ENCODE results near the gene TMPRSS11E. TPM values are rescaled to one million over a fixed set of nuclear protein-coding genes. Genes with fewer than 3 reads are reported as not detected.
"Not testable (repeated sequence)": the region's sequence is repeated elsewhere in the genome, so short reads cannot be mapped to it uniquely, and the experiment has no call there.

TMPRSS11E gene
- total RNA-seq, 2 donors from 2014 or later, result not detected

DNA sequence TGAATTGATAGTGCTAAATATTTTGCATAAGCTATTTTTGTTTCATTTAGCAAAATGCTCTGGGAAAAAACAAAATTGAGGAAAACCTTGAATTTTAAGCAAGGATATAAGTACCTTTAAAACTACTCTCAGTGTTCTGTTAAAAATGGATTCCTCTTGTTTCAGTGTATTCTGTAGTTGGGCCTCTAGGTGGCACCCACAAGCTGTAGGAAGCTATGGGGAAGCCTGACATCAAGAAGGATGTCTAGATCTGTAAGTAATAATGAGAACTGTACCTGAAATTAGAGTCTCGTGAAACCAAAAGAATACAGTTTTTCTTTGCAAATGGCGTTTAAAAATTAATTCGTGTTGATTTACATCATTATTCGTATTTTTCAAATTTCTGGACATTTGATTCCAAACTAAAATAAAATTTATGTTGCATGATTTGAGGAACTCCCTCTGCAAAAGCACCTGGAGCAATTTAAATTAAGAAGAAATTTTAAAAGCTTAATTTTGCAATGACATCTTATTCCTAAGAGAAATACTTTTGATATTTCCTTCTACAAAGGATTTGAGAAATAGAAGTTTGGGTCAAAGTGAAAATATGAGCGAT is 51.2 kb downstream of the TMPRSS11E start:
- Histone ChIP-seq H3K9ac (ENCODE audit: low read depth in 2 of 2, low read length in 2 of 2) (no peak overlapping the region), H3K9me3 (no peaks in the 10 kb centered on the region), H3K4me3 (no peak overlapping the region), H3K4me1 (no peaks in the 10 kb centered on the region), H3K27ac (no peak overlapping the region), H3K36me3 (no peaks in the 10 kb centered on the region), H3K27me3 (no peaks in the 10 kb centered on the region)
- TF ChIP-seq, protein P1, sequence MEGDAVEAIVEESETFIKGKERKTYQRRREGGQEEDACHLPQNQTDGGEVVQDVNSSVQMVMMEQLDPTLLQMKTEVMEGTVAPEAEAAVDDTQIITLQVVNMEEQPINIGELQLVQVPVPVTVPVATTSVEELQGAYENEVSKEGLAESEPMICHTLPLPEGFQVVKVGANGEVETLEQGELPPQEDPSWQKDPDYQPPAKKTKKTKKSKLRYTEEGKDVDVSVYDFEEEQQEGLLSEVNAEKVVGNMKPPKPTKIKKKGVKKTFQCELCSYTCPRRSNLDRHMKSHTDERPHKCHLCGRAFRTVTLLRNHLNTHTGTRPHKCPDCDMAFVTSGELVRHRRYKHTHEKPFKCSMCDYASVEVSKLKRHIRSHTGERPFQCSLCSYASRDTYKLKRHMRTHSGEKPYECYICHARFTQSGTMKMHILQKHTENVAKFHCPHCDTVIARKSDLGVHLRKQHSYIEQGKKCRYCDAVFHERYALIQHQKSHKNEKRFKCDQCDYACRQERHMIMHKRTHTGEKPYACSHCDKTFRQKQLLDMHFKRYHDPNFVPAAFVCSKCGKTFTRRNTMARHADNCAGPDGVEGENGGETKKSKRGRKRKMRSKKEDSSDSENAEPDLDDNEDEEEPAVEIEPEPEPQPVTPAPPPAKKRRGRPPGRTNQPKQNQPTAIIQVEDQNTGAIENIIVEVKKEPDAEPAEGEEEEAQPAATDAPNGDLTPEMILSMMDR (IDR thresholded peaks at IDR 0.05), result peak; percentile 83
- peak; percentile 76 for DNase-seq
- intact Hi-C loops (cut with DNase I), result loop anchor here (5.0 to 10.0 kb wide), 2 partner anchors 526 to 664 kb away; no protein-coding TSS in a partner anchor

DNA sequence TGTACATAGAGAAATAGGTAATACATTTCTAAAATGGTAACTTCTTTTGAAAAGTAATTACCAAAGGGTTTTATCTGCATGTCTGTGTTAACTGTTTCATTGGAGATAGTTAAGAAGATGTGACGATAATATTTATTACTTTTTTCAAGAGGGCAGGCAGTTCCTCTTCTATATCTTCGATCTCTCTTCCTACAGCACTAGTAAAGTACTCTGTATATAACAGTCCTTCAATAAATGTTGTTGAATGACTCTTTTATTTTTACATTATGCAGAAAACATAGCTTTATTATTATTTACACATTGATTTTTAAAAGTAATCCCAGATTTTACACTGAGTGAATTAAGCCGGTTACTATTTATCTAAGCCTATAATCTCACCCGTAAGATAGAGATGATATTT is 51.8 kb downstream of the TMPRSS11E start:
- Histone ChIP-seq H3K27me3 (no peaks in the 10 kb centered on the region), H3K9ac (ENCODE audit: low read depth in 2 of 2, low read length in 2 of 2) (no peak overlapping the region), H3K4me3 (no peak overlapping the region), H3K36me3 (no peaks in the 10 kb centered on the region), H3K9me3 (no peaks in the 10 kb centered on the region), H3K27ac (no peak overlapping the region), H3K4me1 (no peaks in the 10 kb centered on the region)
- DNase-seq, result no peak
- intact Hi-C loops (cut with DNase I), result loop anchor here (5.0 to 10.0 kb wide), 2 partner anchors 526 to 663 kb away; no protein-coding TSS in a partner anchor
- TF ChIP-seq, protein P1 (IDR thresholded peaks at IDR 0.05), result no peak

DNA sequence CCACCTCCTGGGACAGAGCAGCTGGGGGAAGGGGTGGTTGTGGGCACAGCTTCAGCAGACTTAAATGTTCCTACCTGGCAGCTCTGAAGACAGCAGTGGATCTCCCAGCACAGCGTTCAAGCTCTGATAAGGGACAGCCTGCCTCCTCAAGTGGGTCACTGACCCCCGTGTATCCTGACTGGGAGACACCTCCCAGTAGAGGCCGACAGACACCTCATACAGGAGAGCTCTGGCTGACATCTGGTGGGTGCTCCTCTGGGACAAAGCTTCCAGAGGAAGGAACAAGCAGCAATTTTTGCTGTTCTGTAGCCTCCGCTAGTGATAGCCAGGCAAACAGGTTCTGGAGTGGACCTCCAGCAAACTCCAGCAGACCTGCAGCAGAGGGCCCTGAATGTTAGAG is 56.2 kb downstream of the TMPRSS11E start:
- H3K27ac ChIP-seq; intact Hi-C loops (cut with DNase I); H3K4me1 ChIP-seq; H3K36me3 ChIP-seq; H3K4me3 ChIP-seq; H3K9me3 ChIP-seq; H3K9ac ChIP-seq (ENCODE audit: low read depth in 2 of 2, low read length in 2 of 2); DNase-seq; H3K27me3 ChIP-seq: not testable (repeated sequence)

DNA sequence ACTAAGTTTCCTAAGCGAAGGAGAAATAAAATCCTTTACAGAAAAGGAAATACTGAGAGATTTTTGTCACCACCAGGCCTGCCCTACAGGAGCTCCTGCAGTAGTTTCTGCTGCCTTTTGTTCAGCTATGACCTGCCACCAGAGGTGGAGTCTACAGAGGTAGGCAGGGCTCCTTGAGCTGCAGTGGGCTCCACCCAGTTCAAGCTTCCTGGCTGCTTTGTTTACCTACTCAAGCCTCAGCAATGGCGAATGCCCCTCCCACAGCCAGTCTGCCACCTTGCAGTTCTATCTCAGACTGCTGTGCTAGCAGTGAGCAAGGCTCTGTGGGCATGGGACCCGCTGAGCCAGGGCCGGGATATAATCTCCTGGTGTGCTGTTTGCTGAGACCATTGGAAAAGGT is 57.6 kb downstream of the TMPRSS11E start:
- H3K4me1 ChIP-seq; DNase-seq; H3K27me3 ChIP-seq; H3K27ac ChIP-seq; H3K9ac ChIP-seq (ENCODE audit: low read depth in 2 of 2, low read length in 2 of 2); H3K36me3 ChIP-seq; H3K4me3 ChIP-seq; H3K9me3 ChIP-seq: not testable (repeated sequence)
- intact Hi-C loops (cut with DNase I), result loop anchor here (5.0 kb wide), 1 partner anchor 122 kb away; no protein-coding TSS in a partner anchor

DNA sequence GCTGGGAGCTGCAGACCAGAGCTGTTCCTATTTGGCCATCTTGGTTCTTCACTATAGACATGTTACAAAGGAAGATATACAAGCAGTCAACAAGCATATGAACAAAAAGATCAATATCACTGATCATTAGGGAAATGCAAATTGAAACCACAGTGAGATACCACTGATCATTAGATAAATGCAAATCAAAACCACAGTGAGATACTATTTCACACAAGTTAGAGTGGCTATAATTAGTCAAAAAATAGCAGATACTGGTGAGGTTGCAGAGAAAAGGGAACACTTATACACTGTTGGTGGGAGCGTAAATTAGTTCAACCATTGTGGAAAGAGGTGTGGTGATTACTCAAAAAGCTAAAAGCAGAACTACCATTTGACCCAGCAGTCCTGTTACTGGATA is 58.2 kb downstream of the TMPRSS11E start:
- not testable (repeated sequence) for DNase-seq; H3K9me3 ChIP-seq; H3K4me3 ChIP-seq; H3K36me3 ChIP-seq; H3K27me3 ChIP-seq; H3K27ac ChIP-seq; H3K9ac ChIP-seq (ENCODE audit: low read depth in 2 of 2, low read length in 2 of 2); H3K4me1 ChIP-seq
- intact Hi-C loops (cut with DNase I), result loop anchor here (5.0 kb wide), 1 partner anchor 122 kb away; no protein-coding TSS in a partner anchor

DNA sequence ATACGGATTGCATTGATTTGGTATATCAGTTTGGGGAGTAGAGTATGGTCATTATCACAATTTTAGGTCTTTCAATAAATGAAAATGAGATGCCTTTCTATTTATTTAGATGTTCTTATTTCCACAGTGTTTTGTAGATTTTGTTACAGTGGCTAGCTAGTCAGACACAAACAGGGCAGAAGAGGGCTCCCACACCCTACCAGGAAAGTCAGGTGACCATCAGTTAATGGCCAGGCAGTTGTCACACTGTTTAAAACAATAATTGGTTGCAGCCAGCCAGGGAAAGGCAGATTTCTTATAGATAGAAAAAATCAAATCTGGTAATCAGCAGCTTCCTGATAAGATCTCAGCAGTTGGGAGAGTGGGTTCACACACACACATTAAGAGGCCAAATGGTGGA is 71.6 kb downstream of the TMPRSS11E start:
- intact Hi-C loops (cut with DNase I), result no loop called here
- no peak for DNase-seq
- Histone ChIP-seq H3K36me3 (no peaks in the 10 kb centered on the region), H3K4me3 (no peak overlapping the region), H3K4me1 (no peaks in the 10 kb centered on the region), H3K9me3 (no peaks in the 10 kb centered on the region), H3K27me3 (no peaks in the 10 kb centered on the region), H3K9ac (ENCODE audit: low read depth in 2 of 2, low read length in 2 of 2) (no peak overlapping the region), H3K27ac (no peak overlapping the region)
- TF ChIP-seq, protein P1 (IDR thresholded peaks at IDR 0.05), result no peak

DNA sequence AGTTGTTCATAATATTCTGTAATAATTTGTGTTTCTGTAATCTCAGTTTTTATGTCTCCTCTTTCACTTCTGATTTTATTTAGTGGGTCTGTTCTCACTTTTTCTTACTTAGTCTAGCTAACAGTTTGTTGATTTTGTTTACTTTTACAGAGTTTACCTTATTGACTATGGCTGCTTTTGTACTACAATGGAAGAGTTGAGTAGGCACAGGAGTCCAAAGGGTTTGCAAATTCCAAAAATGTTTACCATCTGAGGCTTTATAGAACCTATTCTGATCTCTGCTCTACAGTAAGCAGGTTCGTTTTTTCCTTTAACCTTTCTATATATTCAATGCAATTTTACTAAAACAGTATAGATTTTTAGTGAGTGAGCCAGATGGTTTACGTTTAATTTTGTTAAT is 73.7 kb downstream of the TMPRSS11E start:
- no peak for DNase-seq
- H3K27me3 ChIP-seq, result no peaks in the 10 kb centered on the region
- H3K36me3 ChIP-seq, result no peaks in the 10 kb centered on the region
- H3K4me1 ChIP-seq, result no peaks in the 10 kb centered on the region
- H3K4me3 ChIP-seq, result no peak overlapping the region
- H3K9ac ChIP-seq (ENCODE audit: low read depth in 2 of 2, low read length in 2 of 2), result no peak overlapping the region
- intact Hi-C loops (cut with DNase I), result no loop called here
- no peak overlapping the region for H3K27ac ChIP-seq
- H3K9me3 ChIP-seq, result no peaks in the 10 kb centered on the region
- TF ChIP-seq, protein P1 (IDR thresholded peaks at IDR 0.05), result no peak

DNA sequence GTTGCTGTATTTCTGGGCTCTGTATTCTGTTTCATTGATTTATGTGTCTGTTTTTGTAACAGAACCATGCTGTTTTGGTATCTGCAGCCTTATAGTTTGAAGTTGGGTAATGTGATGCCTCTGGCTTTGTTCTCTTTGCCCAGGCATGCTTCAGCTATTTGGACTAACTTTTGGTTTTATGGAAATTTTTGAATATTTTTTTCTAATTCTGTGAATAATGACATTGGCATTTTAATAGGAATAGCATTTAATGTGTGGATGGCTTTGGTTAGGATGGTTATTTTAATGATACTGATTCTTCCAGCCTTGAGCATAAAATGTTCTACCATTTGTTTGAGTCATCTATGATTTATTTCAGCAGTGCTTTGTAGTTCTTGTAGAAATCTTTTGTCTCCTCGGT is 75.0 kb downstream of the TMPRSS11E start:
- H3K9me3 ChIP-seq; H3K27me3 ChIP-seq; H3K27ac ChIP-seq; H3K4me1 ChIP-seq; H3K36me3 ChIP-seq; H3K4me3 ChIP-seq; intact Hi-C loops (cut with DNase I); DNase-seq; H3K9ac ChIP-seq (ENCODE audit: low read depth in 2 of 2, low read length in 2 of 2): not testable (repeated sequence)
